ENCODE results near the gene SYT7. TPM values are rescaled to one million over a fixed set of nuclear protein-coding genes. Genes with fewer than 3 reads are reported as not detected.

The SYT7 gene
- total and polyA plus RNA-seq, 2 of the 4 experiments (the other 2 are of a cell fraction) = under 0.01 to 0.19 TPM

DNA sequence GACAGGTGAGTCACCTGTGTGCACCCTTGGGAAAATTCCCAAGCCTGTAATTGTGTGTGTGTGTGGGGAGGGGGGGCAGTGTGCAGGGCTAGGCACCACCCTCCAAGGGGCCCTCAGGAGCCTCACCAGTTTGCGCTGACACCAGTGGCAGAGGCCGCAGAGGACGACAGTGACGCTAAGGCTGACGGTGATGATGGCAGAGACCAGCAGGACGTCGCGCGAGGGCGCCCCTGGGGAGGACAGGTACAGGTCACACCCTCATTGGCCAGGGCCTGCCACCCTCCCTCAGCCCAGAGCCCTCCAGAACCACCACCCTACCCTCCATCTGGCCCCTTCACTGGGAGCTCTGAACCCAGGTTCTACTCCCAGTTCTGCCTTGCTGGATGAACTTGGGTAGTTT lies 24.9 kb downstream of the SYT7 start:
- Histone ChIP-seq H2BK5ac (ENCODE audit: low read depth, low read length, poor library complexity, severe bottlenecking) (no peak overlapping the region), H3K14ac (replicated peaks; ENCODE audit: low read depth, low read length) (no peak overlapping the region), H3K36me3 (ENCODE audit: control insufficient read depth, insufficient read depth, low read length) (no peaks in the 10 kb centered on the region), H3K4me1 (ENCODE audit: control insufficient read depth, insufficient read depth, low read length) (peaks cover 2% of the 10 kb centered on the region; the same call in 1 of the 2 replicates), H3K18ac (ENCODE audit: low read depth, low read length) (no peak overlapping the region), H4K20me1 (ENCODE audit: insufficient read depth, low read length) (no peaks in the 10 kb centered on the region; the same call in 1 of the 2 replicates), H3K27ac (ENCODE audit: insufficient read depth, low read length) (no peak overlapping the region), H2BK20ac (ENCODE audit: low read depth, low read length) (no peak overlapping the region), H2AFZ (replicated peaks; ENCODE audit: low read length, poor library complexity) (no peak overlapping the region), H3K9ac (ENCODE audit: low read depth, low read length) (no peak overlapping the region), H3K23ac (ENCODE audit: low read depth, low read length) (no peak overlapping the region), H4K91ac (ENCODE audit: insufficient read depth, low read depth, low read length) (no peak overlapping the region), H3K4ac (ENCODE audit: low read depth, low read length) (no peak overlapping the region), H2BK15ac (ENCODE audit: low read depth, low read length) (no peak overlapping the region), H4K5ac (ENCODE audit: low read depth, low read length) (no peak overlapping the region), H3K79me1 (ENCODE audit: low read depth in 1 of 2, low read length in 2 of 2) (no peaks in the 10 kb centered on the region), H3K9me3 (ENCODE audit: control insufficient read depth, insufficient read depth, low read length) (no peaks in the 10 kb centered on the region), H3K4me3 (ENCODE audit: insufficient read depth, low read depth, low read length) (no peak overlapping the region), H3K4me2 (ENCODE audit: low read depth, low read length) (no peak overlapping the region), H2AK5ac (ENCODE audit: low read depth, low read length) (no peak overlapping the region), H3K56ac (ENCODE audit: extremely low read depth, insufficient read depth, low read length) (no peak overlapping the region), H2AK9ac (replicated peaks; ENCODE audit: low read depth, low read length, poor library complexity) (no peak overlapping the region), H3K9me1 (ENCODE audit: insufficient read depth, low read length) (no peaks in the 10 kb centered on the region), H4K8ac (ENCODE audit: low read depth in 2 of 2, low read length in 2 of 2) (no peak overlapping the region), H2BK120ac (ENCODE audit: low read depth, low read length) (no peak overlapping the region), H3K27me3 (ENCODE audit: control insufficient read depth, insufficient read depth, low read length) (peaks cover 76% of the 10 kb centered on the region)
- intact Hi-C loops (cut with micrococcal nuclease) (no loop called here), dilution Hi-C loops (cut with HindIII; ENCODE audit: low sequenced_read_pairs, unreplicated experiment) (no loop called here), in situ Hi-C loops (cut with MboI; ENCODE audit: low sequenced_read_pairs) (no loop called here)
- ATAC-seq (ENCODE audit: low read depth) (no peak), DNase-seq (no peak)
- no TSS peak for BruUV-seq (replicated peaks)
- no peak for TF ChIP-seq SMC3 (IDR thresholded peaks at IDR 0.05; ENCODE audit: low read depth, low read length)
- no peak for TF ChIP-seq NFE2L2 (IDR thresholded peaks at IDR 0.05; ENCODE audit: low read depth, low read length)
- no peak for TF ChIP-seq RAD21 (IDR thresholded peaks at IDR 0.05; ENCODE audit: low read length)
- no peak for TF ChIP-seq BHLHE40 (IDR thresholded peaks at IDR 0.05; ENCODE audit: low read depth, low read length)
- no peak for TF ChIP-seq CHD1 (IDR thresholded peaks at IDR 0.05; ENCODE audit: low read depth, low read length)
- TF ChIP-seq FOS (IDR thresholded peaks at IDR 0.05; ENCODE audit: low read depth, low read length) = no peak
- TF ChIP-seq CEBPB (IDR thresholded peaks at IDR 0.05; ENCODE audit: low read depth, low read length) = no peak
- no peak for TF ChIP-seq RCOR1 (IDR thresholded peaks at IDR 0.05; ENCODE audit: insufficient replicate concordance, low read length)
- TF ChIP-seq POLR2A (IDR thresholded peaks at IDR 0.05; ENCODE audit: low read depth, low read length) = no peak
- TF ChIP-seq MXI1 (IDR thresholded peaks at IDR 0.05; ENCODE audit: borderline replicate concordance, low read depth, low read length) = no peak
- TF ChIP-seq, protein P1, sequence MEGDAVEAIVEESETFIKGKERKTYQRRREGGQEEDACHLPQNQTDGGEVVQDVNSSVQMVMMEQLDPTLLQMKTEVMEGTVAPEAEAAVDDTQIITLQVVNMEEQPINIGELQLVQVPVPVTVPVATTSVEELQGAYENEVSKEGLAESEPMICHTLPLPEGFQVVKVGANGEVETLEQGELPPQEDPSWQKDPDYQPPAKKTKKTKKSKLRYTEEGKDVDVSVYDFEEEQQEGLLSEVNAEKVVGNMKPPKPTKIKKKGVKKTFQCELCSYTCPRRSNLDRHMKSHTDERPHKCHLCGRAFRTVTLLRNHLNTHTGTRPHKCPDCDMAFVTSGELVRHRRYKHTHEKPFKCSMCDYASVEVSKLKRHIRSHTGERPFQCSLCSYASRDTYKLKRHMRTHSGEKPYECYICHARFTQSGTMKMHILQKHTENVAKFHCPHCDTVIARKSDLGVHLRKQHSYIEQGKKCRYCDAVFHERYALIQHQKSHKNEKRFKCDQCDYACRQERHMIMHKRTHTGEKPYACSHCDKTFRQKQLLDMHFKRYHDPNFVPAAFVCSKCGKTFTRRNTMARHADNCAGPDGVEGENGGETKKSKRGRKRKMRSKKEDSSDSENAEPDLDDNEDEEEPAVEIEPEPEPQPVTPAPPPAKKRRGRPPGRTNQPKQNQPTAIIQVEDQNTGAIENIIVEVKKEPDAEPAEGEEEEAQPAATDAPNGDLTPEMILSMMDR (conservative IDR thresholded peaks at IDR 0.05; ENCODE audit: low read depth, low read length) = no peak
- no peak for TF ChIP-seq MAFK (IDR thresholded peaks at IDR 0.05; ENCODE audit: low read depth, low read length)
- TF ChIP-seq, protein P2, sequence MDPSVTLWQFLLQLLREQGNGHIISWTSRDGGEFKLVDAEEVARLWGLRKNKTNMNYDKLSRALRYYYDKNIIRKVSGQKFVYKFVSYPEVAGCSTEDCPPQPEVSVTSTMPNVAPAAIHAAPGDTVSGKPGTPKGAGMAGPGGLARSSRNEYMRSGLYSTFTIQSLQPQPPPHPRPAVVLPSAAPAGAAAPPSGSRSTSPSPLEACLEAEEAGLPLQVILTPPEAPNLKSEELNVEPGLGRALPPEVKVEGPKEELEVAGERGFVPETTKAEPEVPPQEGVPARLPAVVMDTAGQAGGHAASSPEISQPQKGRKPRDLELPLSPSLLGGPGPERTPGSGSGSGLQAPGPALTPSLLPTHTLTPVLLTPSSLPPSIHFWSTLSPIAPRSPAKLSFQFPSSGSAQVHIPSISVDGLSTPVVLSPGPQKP (IDR thresholded peaks at IDR 0.05; ENCODE audit: borderline replicate concordance, low read depth, low read length) = no peak
- TF ChIP-seq RFX5 (IDR thresholded peaks at IDR 0.05; ENCODE audit: low read depth, low read length) = no peak
- TF ChIP-seq, protein P3, sequence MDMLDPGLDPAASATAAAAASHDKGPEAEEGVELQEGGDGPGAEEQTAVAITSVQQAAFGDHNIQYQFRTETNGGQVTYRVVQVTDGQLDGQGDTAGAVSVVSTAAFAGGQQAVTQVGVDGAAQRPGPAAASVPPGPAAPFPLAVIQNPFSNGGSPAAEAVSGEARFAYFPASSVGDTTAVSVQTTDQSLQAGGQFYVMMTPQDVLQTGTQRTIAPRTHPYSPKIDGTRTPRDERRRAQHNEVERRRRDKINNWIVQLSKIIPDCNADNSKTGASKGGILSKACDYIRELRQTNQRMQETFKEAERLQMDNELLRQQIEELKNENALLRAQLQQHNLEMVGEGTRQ (IDR thresholded peaks at IDR 0.05; ENCODE audit: low read depth, low read length) = no peak
- TF ChIP-seq MAZ (IDR thresholded peaks at IDR 0.05; ENCODE audit: borderline replicate concordance, low read depth, low read length) = no peak
- WGBS, 2 experiments (ENCODE audit: extremely low coverage in 2 of 2, insufficient read length in 1 of 2) = 52% methylated on average over 5 of the region's 10 CpGs; no CpG with 5 or more reads in 1 of the 2 experiments
- ChIA-PET POLR2A (ENCODE audit: unreplicated experiment) (no interaction called here), CTCF (no interaction called here)

Measured in IMR-90 (cell line).